ENCODE measurements around the gene GGA1.

DNA sequence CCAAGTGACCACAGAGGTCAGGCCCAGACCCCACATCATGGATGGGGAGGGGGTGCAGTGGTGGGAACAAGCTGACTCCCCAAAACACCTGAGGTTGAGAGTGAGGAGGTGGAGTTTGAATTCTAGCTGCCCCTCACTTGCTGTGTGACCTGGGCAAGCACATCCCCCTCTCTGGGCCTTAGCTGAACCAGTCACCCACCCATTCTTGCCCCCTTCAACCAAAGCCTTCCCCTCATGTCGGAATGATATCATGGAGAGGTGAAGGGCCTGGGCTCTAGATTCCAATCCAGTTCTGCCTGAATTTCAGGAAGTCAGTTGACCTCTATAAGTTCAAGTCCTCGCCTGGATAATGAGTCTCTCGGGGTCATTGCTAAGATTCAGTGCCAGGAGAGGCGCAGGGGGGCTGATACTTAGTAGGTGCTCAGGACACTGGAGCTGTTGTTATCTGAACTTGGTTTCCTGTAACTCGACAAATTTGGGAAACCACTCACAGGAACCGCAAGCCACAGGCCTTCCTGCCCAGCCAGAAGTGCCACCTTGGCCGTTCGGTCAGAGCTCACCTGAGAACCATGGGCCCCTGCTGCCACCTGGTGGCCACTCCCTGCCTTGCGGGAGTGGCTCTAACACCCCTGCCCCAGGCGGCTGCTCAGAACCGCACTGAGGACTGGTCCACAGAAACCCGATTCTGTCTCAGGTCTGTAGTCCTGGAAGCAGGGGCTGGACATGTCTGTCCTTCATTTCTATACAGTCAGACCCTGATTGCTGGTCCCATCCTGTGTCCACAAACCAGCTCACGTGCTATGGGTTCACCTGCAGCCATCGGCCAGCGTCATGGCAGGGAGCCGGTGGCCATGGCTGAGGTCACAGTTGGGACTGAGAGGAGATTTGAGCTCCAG, 41.5 kb upstream of the GGA1 start:
- TF ChIP-seq EZH2 (IDR thresholded peaks at IDR 0.05; ENCODE audit: insufficient read depth, poor library complexity, severe bottlenecking): no peak
- TF ChIP-seq EZH2phosphoT487 (IDR thresholded peaks at IDR 0.05; ENCODE audit: insufficient read depth, low read depth): no peak
